Upper lobe of left lung (tissue), 6 donors: Measurements from ENCODE around the gene PTH2. TPM values are rescaled to one million over a fixed set of nuclear protein-coding genes. Genes with fewer than 3 reads are reported as not detected.

Source experiments
- ATAC-seq, 2 donors: fragments of 200-7000 bp; cut with Tn5 transposase; one replicate each; pipeline ENCODE4 v1.9.1; 2022; ENCODE audit warnings: mild to moderate bottlenecking in 2 of 2, moderate library complexity in 2 of 2; ENCODE audit not compliant: low FRiP score in 2 of 2
- DNase-seq, 2 donors: peaks; one replicate each; pipeline ENCODE4 v3.0.0-alpha.2; 2019 to 2020
- H3K27ac ChIP-seq, 4 donors: fragments of 200-600 bp; sonication (generic); one replicate each; pipeline ENCODE4 v1.5.1; 2016 to 2019
- H3K27me3 ChIP-seq, 4 donors: fragments of 200-600 bp; sonication (generic); one replicate each; pipeline ENCODE4 v1.5.1; 2017 to 2019
- H3K36me3 ChIP-seq, 4 donors: fragments of 200-600 bp; sonication (generic); one replicate each; pipeline ENCODE4 v1.5.1; 2016 to 2019
- H3K4me1 ChIP-seq, 4 donors: fragments of 200-600 bp; sonication (generic); one replicate each; pipeline ENCODE4 v1.5.1; 2018 to 2019
- H3K4me3 ChIP-seq, 4 donors: fragments of 200-600 bp; sonication (generic); one replicate each; pipeline ENCODE4 v1.5.1; 2017 to 2019; ENCODE audit warnings: mild to moderate bottlenecking in 2 of 4, moderate library complexity in 1 of 4
- H3K9me3 ChIP-seq, 4 donors: fragments of 200-600 bp; sonication (generic); one replicate each; pipeline ENCODE4 v1.5.1; 2018 to 2019
- CTCF ChIP-seq, 6 experiments: fragments of 450-650 bp in 4 of 6; fragments of 200-600 bp in 2 of 6; sonication (generic) in 2 of 6; IDR thresholded peaks; one replicate each; pipeline ENCODE4 v1.5.1; 2016 to 2019; ENCODE audit warnings: antibody characterized with exemption in 6 of 6
- EP300 ChIP-seq, 4 donors: sonication (generic); formaldehyde crosslinking; IDR thresholded peaks; one replicate each; pipeline ENCODE4 v1.5.1; 2017; ENCODE audit warnings: antibody characterized with exemption in 4 of 4, control low read depth in 2 of 4
- POLR2A ChIP-seq, 4 donors: fragments of 450-650 bp; IDR thresholded peaks; one replicate each; pipeline ENCODE4 v1.5.1; 2016 to 2017; ENCODE audit warnings: antibody characterized with exemption in 4 of 4, mild to moderate bottlenecking in 2 of 4
- POLR2AphosphoS5 ChIP-seq, 2 donors: sonication (generic); formaldehyde crosslinking; IDR thresholded peaks; one replicate each; pipeline ENCODE4 v1.5.1; 2017; ENCODE audit warnings: antibody characterized with exemption in 2 of 2
- WGBS, 2 donors: methylation state at CpG; one replicate each; pipeline ENCODE4 v1.1.5; 2017 to 2018; 5-methylcytosine and 5-hydroxymethylcytosine counted together
- total RNA-seq, 6 donors: library from RNA; depleted of rRNA in 4 of 6; stranded (reverse); fragments of >200 nt in 4 of 6; gene quantifications; one replicate each; pipeline versions ENCODE4 v1.1.0 to v1.2.1, GENCODE V29; 2016 to 2021
- donor health status: DM: no; HTN: no; CAD: no; lungs with moderate emphysema.
- donor health status: DM: no; HTN: yes; CAD: no; lungs with severe emphysema.

Gene PTH2
- total RNA-seq, 6 donors from 2014 or later: not detected

GRCh38 chr19:49421878-49422202, 1.4 kb downstream of the PTH2 start:
- 29 to 30% methylated on average over 3 of the region's 3 CpGs for WGBS, 2 donors
- TF ChIP-seq CTCF (IDR thresholded peaks at IDR 0.05) (no peak), POLR2AphosphoS5 (IDR thresholded peaks at IDR 0.05) (no peak), POLR2A (IDR thresholded peaks at IDR 0.05) (no peak), EP300 (IDR thresholded peaks at IDR 0.05) (no peak)
- H3K27ac ChIP-seq: no peak overlapping the region
- DNase-seq: no peak
- H3K4me1 ChIP-seq: peaks cover 23 to 40% (median 27%) of the 10 kb centered on the region in 4 donors
- H3K4me3 ChIP-seq: no peak overlapping the region
- no peaks in the 10 kb centered on the region for H3K9me3 ChIP-seq
- no peak for ATAC-seq
- no peaks in the 10 kb centered on the region for H3K36me3 ChIP-seq
- H3K27me3 ChIP-seq: peaks cover 0 to 51% (median 28%) of the 10 kb centered on the region in 4 donors

GRCh38 chr19:49421039-49421877, 2.0 kb downstream of the PTH2 start:
- DNase-seq (peak; percentile 63 to 91), ATAC-seq (peak; percentile 62 to 84)
- peaks cover 23 to 39% (median 27%) of the 10 kb centered on the region in 4 donors for H3K4me1 ChIP-seq
- H3K27ac ChIP-seq: no peak overlapping the region
- peaks cover 0 to 46% (median 25%) of the 10 kb centered on the region in 4 donors for H3K27me3 ChIP-seq
- TF ChIP-seq POLR2AphosphoS5 (IDR thresholded peaks at IDR 0.05) (no peak), EP300 (IDR thresholded peaks at IDR 0.05) (no peak), POLR2A (IDR thresholded peaks at IDR 0.05) (no peak), CTCF (IDR thresholded peaks at IDR 0.05) (no peak)
- WGBS, 2 donors: 10 to 11% methylated on average over 38 to 41 of the region's 48 CpGs
- H3K9me3 ChIP-seq: no peaks in the 10 kb centered on the region
- no peaks in the 10 kb centered on the region for H3K36me3 ChIP-seq
- peak overlapping the region in 3 of 4 donors; percentile 15 to 27 (median 26) for H3K4me3 ChIP-seq

- H3K4me3 ChIP-seq: no peak overlapping the region
- H3K4me1 ChIP-seq: peaks cover 23 to 36% (median 27%) of the 10 kb centered on the region in 4 donors
- TF ChIP-seq POLR2AphosphoS5 (IDR thresholded peaks at IDR 0.05): no peak
- TF ChIP-seq POLR2A (IDR thresholded peaks at IDR 0.05): no peak
- TF ChIP-seq EP300 (IDR thresholded peaks at IDR 0.05): no peak
- no peak for TF ChIP-seq CTCF (IDR thresholded peaks at IDR 0.05)
- H3K9me3 ChIP-seq: no peaks in the 10 kb centered on the region
- 83 to 89% methylated on average over 2 of the region's 2 CpGs for WGBS, 2 donors
- ATAC-seq (no peak), DNase-seq (no peak)
- H3K36me3 ChIP-seq: no peaks in the 10 kb centered on the region
- no peak overlapping the region for H3K27ac ChIP-seq
- peaks cover 0 to 35% (median 20%) of the 10 kb centered on the region in 4 donors for H3K27me3 ChIP-seq
Observed at GRCh38 chr19:49420227-49420626, 3.0 kb downstream of the PTH2 start.

GRCh38 chr19:49419173-49419572, 4.1 kb downstream of the PTH2 start:
- Histone ChIP-seq H3K4me1 (peaks cover 23 to 35% (median 27%) of the 10 kb centered on the region in 4 donors), H3K27me3 (peaks cover 0 to 31% (median 19%) of the 10 kb centered on the region in 4 donors), H3K9me3 (no peaks in the 10 kb centered on the region), H3K36me3 (no peaks in the 10 kb centered on the region), H3K27ac (no peak overlapping the region), H3K4me3 (no peak overlapping the region)
- TF ChIP-seq POLR2AphosphoS5 (IDR thresholded peaks at IDR 0.05): no peak
- DNase-seq: no peak
- WGBS, 2 donors: 68 to 70% methylated on average over 2 of the region's 2 CpGs
- no peak for ATAC-seq

GRCh38 chr19:49418511-49418910, 4.7 kb downstream of the PTH2 start:
- 82 to 84% methylated on average over 5 of the region's 5 CpGs for WGBS, 2 donors
- H3K27me3 ChIP-seq: peaks cover 0 to 26% (median 16%) of the 10 kb centered on the region in 4 donors
- H3K9me3 ChIP-seq: no peaks in the 10 kb centered on the region
- ATAC-seq (no peak), DNase-seq (no peak)
- no peak overlapping the region for H3K27ac ChIP-seq
- peaks cover 21 to 29% (median 25%) of the 10 kb centered on the region in 4 donors for H3K4me1 ChIP-seq
- no peak overlapping the region for H3K4me3 ChIP-seq
- no peak for TF ChIP-seq POLR2A (IDR thresholded peaks at IDR 0.05)
- TF ChIP-seq CTCF (IDR thresholded peaks at IDR 0.05): no peak
- H3K36me3 ChIP-seq: no peaks in the 10 kb centered on the region
